K562 (cell line): ENCODE data around the gene VEGFA. TPM values are rescaled to one million over a fixed set of nuclear protein-coding genes. Genes with fewer than 3 reads are reported as not detected.
A peak's percentile ranks its signal among the peaks of the same experiment; 100 is the strongest.

Experiments used
- ADNP ChIP-seq: fragments of 200-800 bp; sonication (Bioruptor generic); IDR thresholded peaks from 2 replicates; pipeline ENCODE4 v1.6.1; 2016; ENCODE audit warnings: missing genetic modification characterization, missing compliant biosample characterization
- ARID2 ChIP-seq: fragments of 450-650 bp; IDR thresholded peaks from 2 replicates; pipeline ENCODE4 v1.6.1; 2017; ENCODE audit warnings: antibody characterized with exemption, mild to moderate bottlenecking
- ATF2 ChIP-seq: sonication (generic); formaldehyde crosslinking; IDR thresholded peaks from 2 replicates; pipeline ENCODE4 v1.8.1; 2022; ENCODE audit warnings: missing genetic modification reagents
- DEAF1 ChIP-seq: fragments of 450-650 bp; formaldehyde crosslinking; IDR thresholded peaks from 2 replicates; pipeline ENCODE4 v1.4.0; 2020; ENCODE audit warnings: mild to moderate bottlenecking, moderate library complexity
- DIDO1 ChIP-seq: fragments of 450-650 bp; IDR thresholded peaks from 2 replicates; pipeline ENCODE4 v1.6.1; 2016; ENCODE audit warnings: low read depth, missing biosample characterization, missing genetic modification characterization
- HEY1 ChIP-seq: fragments of 250-450 bp; sonication (Bioruptor Pico); IDR thresholded peaks from 2 replicates; pipeline ENCODE4 v1.5.0; 2020; ENCODE audit warnings: mild to moderate bottlenecking, moderate library complexity, borderline replicate concordance
- HMG20B ChIP-seq: fragments of 250-450 bp; sonication (Bioruptor Pico); IDR thresholded peaks from 2 replicates; pipeline ENCODE4 v1.5.0; 2021; ENCODE audit warnings: mild to moderate bottlenecking
- KAT7 ChIP-seq: sonication (generic); formaldehyde crosslinking; IDR thresholded peaks from 2 replicates; pipeline ENCODE4 v1.8.0; 2022; ENCODE audit warnings: missing genetic modification reagents, mild to moderate bottlenecking, borderline replicate concordance
- KAT8 ChIP-seq: fragments of 450-650 bp; IDR thresholded peaks from 2 replicates; pipeline ENCODE4 v1.6.1; 2016; ENCODE audit warnings: low read depth, mild to moderate bottlenecking
- KHSRP ChIP-seq: fragments of 450-650 bp; IDR thresholded peaks from 2 replicates; pipeline ENCODE4 v1.6.1; 2017
- KLF10 ChIP-seq: fragments of 250-450 bp; sonication (Bioruptor Pico); IDR thresholded peaks from 2 replicates; pipeline ENCODE4 v1.6.1; 2021; ENCODE audit warnings: matching md5 sums
- NCOA1 ChIP-seq: fragments of 450-650 bp; IDR thresholded peaks from 2 replicates; pipeline ENCODE4 v1.6.1; 2016; ENCODE audit warnings: low read depth
- NFYB ChIP-seq: IDR thresholded peaks from 2 replicates; pipeline ENCODE4 v1.6.1; 2011; ENCODE audit warnings: mild to moderate bottlenecking, moderate library complexity; ENCODE audit not compliant: insufficient read length; ENCODE audit errors: extremely low read depth
- PATZ1 ChIP-seq: fragments of 250-450 bp; sonication (Bioruptor Pico); IDR thresholded peaks from 2 replicates; pipeline ENCODE4 v1.5.0; 2020; ENCODE audit warnings: mild to moderate bottlenecking, borderline replicate concordance
- PHB ChIP-seq: fragments of 250-450 bp; sonication (Bioruptor Pico); IDR thresholded peaks from 2 replicates; pipeline ENCODE4 v1.5.0; 2021
- POU5F1 ChIP-seq: fragments of 150-350 bp; IDR thresholded peaks from 2 replicates; pipeline ENCODE4 v1.6.1; 2014; ENCODE audit warnings: borderline replicate concordance, low read length, low read depth, mild to moderate bottlenecking; ENCODE audit not compliant: partially characterized antibody
- TGIF2 ChIP-seq: sonication (generic); formaldehyde crosslinking; IDR thresholded peaks from 2 replicates; pipeline ENCODE4 v1.8.1; 2022; ENCODE audit warnings: mild to moderate bottlenecking, missing genetic modification reagents, moderate library complexity
- UBTF ChIP-seq, 2 experiments: IDR thresholded peaks; 2 replicates each; pipeline ENCODE4 v1.6.1; 2012; ENCODE audit warnings: improper control_type of control experiment in 2 of 2, low read depth in 2 of 2, low read length in 2 of 2, borderline replicate concordance in 1 of 2
- WHSC1 ChIP-seq: IDR thresholded peaks from one replicate; pipeline ENCODE4 v1.6.1; 2012; ENCODE audit warnings: low read length, control low read depth, inconsistent platforms
- XRCC4 ChIP-seq: IDR thresholded peaks from one replicate; pipeline ENCODE4 v1.6.1; 2011; ENCODE audit not compliant: insufficient read depth, insufficient read length; ENCODE audit errors: extremely low read depth
- ZNF232 ChIP-seq: sonication (generic); formaldehyde crosslinking; IDR thresholded peaks from 2 replicates; pipeline ENCODE4 v1.8.0; 2022; ENCODE audit warnings: mild to moderate bottlenecking, missing genetic modification reagents
- ZNF766 ChIP-seq: fragments of 200-800 bp; sonication (Bioruptor generic); conservative IDR thresholded peaks from 2 replicates; pipeline ENCODE4 v1.6.1; 2016; ENCODE audit warnings: missing genetic modification characterization, missing compliant biosample characterization
- polyA plus RNA-seq, 8 experiments: library from polyadenylated mRNA; depleted of rRNA in 4 of 8; stranded (reverse) in 5 of 8; unstranded in 3 of 8; fragments of >200 nt; fragmentation: Nextera tagmentation in 2 of 8; fragmentation: Illumina TruSeq in 1 of 8; extraction: Ambion mirVana in 2 of 8; extraction: Trizol in 1 of 8; gene quantifications; 2 replicates each; pipeline versions ENCODE4 v1.2.1 to v1.2.3, GENCODE V29; 2011 to 2014; ENCODE audit warnings: inconsistent platforms in 1 of 8, missing spikeins in 1 of 8
- total RNA-seq, 7 experiments: library from RNA; depleted of rRNA in 6 of 7; stranded (reverse); fragments of >200 nt in 6 of 7; fragmentation: Illumina TruSeq in 2 of 7; extraction: Trizol in 2 of 7; gene quantifications; 2 replicates each; pipeline versions ENCODE4 v1.2.1 to v1.2.3, GENCODE V29; 2011 to 2021; ENCODE audit warnings: low replicate concordance in 1 of 7

Gene VEGFA
- total and polyA plus RNA-seq, 9 of the 15 experiments (the other 6 are each of a cell fraction or from before 2014, with no cell fraction given) = 14.0 to 271 (median 124) TPM

- TF ChIP-seq DEAF1 (CRISPR knock-in tag) = no peak
- TF ChIP-seq NCOA1 = no peak
- TF ChIP-seq PHB (CRISPR knock-in tag) = no peak
- no peak for TF ChIP-seq KHSRP
- no peak for TF ChIP-seq HEY1 (CRISPR knock-in tag)
- no peak; the same call in 1 of the 2 replicates for TF ChIP-seq KAT7
- no peak for TF ChIP-seq PATZ1 (CRISPR knock-in tag)
- TF ChIP-seq DIDO1 = no peak
- TF ChIP-seq KLF10 (CRISPR knock-in tag) = no peak
- no peak for TF ChIP-seq KAT8
- TF ChIP-seq ZNF232 = no peak
- no peak for TF ChIP-seq NFYB
- TF ChIP-seq ADNP = no peak
- TF ChIP-seq ARID2 = no peak
- TF ChIP-seq XRCC4 = no peak
- peak; percentile 18; the same call in 1 of the 2 replicates for TF ChIP-seq ZNF766 (CRISPR knock-in tag)
- peak; percentile 85 for TF ChIP-seq HMG20B
- TF ChIP-seq ATF2 = no peak
- TF ChIP-seq WHSC1 = no peak
- TF ChIP-seq TGIF2 (CRISPR knock-in tag) = peak; percentile 60
- TF ChIP-seq POU5F1 = no peak
- peak in 1 of 2 experiments; percentile 66; a peak in 3 of 4 replicates for TF ChIP-seq UBTF (IDR thresholded peaks at IDR 0.05; ENCODE audit: borderline replicate concordance in 1 of 2, low read depth in 2 of 2, low read length in 2 of 2)
Observed at GRCh38 chr6:43770372-43771209, 580 bp downstream of the VEGFA start (continued).
